GM12865 (cell line): ENCODE measurements around the gene OTP.
A peak's percentile ranks its signal among the peaks of the same experiment; 100 is the strongest.

Experiments used
- DNase-seq: peaks from one replicate; pipeline ENCODE4 v3.0.0; 2010; ENCODE audit warnings: low read depth
- H3K4me3 ChIP-seq: 2 replicates; pipeline ENCODE4 v1.5.1; 2011; ENCODE audit warnings: mild to moderate bottlenecking, low read depth, low read length, control low read depth
- CTCF ChIP-seq: IDR thresholded peaks from 2 replicates; pipeline ENCODE4 v1.5.1; 2011; ENCODE audit warnings: low read length, control low read depth, low read depth, inconsistent platforms; ENCODE audit not compliant: insufficient read depth; ENCODE audit errors: missing control alignments

OTP gene

GRCh38 chr5:77658662-77659061, 20.1 kb upstream of the OTP start:
- TF ChIP-seq CTCF = no peak
- DNase-seq = no peak
- H3K4me3 ChIP-seq = no peak overlapping the region

GRCh38 chr5:77651343-77651742, 12.8 kb upstream of the OTP start:
- no peak for TF ChIP-seq CTCF
- H3K4me3 ChIP-seq = no peak overlapping the region
- DNase-seq = no peak

GRCh38 chr5:77650686-77651085, 12.2 kb upstream of the OTP start:
- H3K4me3 ChIP-seq = no peak overlapping the region
- TF ChIP-seq CTCF = no peak
- DNase-seq = no peak

GRCh38 chr5:77649776-77650175, 11.3 kb upstream of the OTP start:
- DNase-seq = no peak
- no peak overlapping the region for H3K4me3 ChIP-seq
- no peak for TF ChIP-seq CTCF

GRCh38 chr5:77645995-77646639, 7.6 kb upstream of the OTP start:
- no peak for DNase-seq
- no peak overlapping the region for H3K4me3 ChIP-seq
- no peak for TF ChIP-seq CTCF

GRCh38 chr5:77645158-77645994, 6.9 kb upstream of the OTP start:
- TF ChIP-seq CTCF = peak; percentile 67
- peak overlapping the region; percentile 62 for H3K4me3 ChIP-seq
- peak; percentile 62 for DNase-seq
